GM18858 (cell line): ENCODE data around the gene PLCB4.

Experiments used
- ATAC-seq: cut with Tn5 transposase; IDR thresholded peaks from one replicate; pipeline ENCODE4 v1.9.1; 2021; ENCODE audit not compliant: unreplicated experiment

The PLCB4 gene

GRCh38 chr20:9059931-9060330 lies 9.0 kb upstream of the PLCB4 start:
- no peak for ATAC-seq

GRCh38 chr20:9061434-9061833 lies 7.5 kb upstream of the PLCB4 start:
- no peak for ATAC-seq

GRCh38 chr20:9062066-9062465 lies 6.8 kb upstream of the PLCB4 start:
- no peak for ATAC-seq

GRCh38 chr20:9066191-9066590 lies 2.7 kb upstream of the PLCB4 start:
- ATAC-seq, result no peak

GRCh38 chr20:9068233-9068801 lies 570 bp upstream of the PLCB4 start:
- no peak for ATAC-seq

- no peak for ATAC-seq
Observed at GRCh38 chr20:9070304-9070703, 1.4 kb downstream of the PLCB4 start.

- no peak for ATAC-seq
Observed at GRCh38 chr20:9071976-9072726, 3.3 kb downstream of the PLCB4 start.

- ATAC-seq, result no peak
Observed at GRCh38 chr20:9072861-9073500, 4.1 kb downstream of the PLCB4 start.

GRCh38 chr20:9075264-9076095 lies 6.6 kb downstream of the PLCB4 start:
- ATAC-seq, result no peak

GRCh38 chr20:9076440-9076839 lies 7.6 kb downstream of the PLCB4 start:
- ATAC-seq, result no peak

- no peak for ATAC-seq
Observed at GRCh38 chr20:9078826-9079731, 10.2 kb downstream of the PLCB4 start.

GRCh38 chr20:9081423-9081966 lies 12.6 kb downstream of the PLCB4 start:
- no peak for ATAC-seq

- no peak for ATAC-seq
Observed at GRCh38 chr20:9082741-9083140, 13.9 kb downstream of the PLCB4 start.

- ATAC-seq, result no peak
Observed at GRCh38 chr20:9087531-9088217, 18.8 kb downstream of the PLCB4 start.

- ATAC-seq, result no peak
Observed at GRCh38 chr20:9088556-9088955, 19.7 kb downstream of the PLCB4 start.

- ATAC-seq, result no peak
Observed at GRCh38 chr20:9092113-9092512, 23.2 kb downstream of the PLCB4 start.

GRCh38 chr20:9092655-9093054 lies 23.8 kb downstream of the PLCB4 start:
- no peak for ATAC-seq

GRCh38 chr20:9093218-9093957 lies 24.5 kb downstream of the PLCB4 start:
- no peak for ATAC-seq

GRCh38 chr20:9099372-9099771 lies 30.5 kb downstream of the PLCB4 start:
- ATAC-seq, result no peak
